Fibroblast of pulmonary artery (primary cell): ENCODE data around the gene CDT1.

Source experiments
- DNase-seq: peaks from one replicate; pipeline ENCODE4 v3.0.0-alpha.2; 2010; ENCODE audit warnings: low read depth
- H3K4me3 ChIP-seq: replicated peaks from 2 replicates; pipeline ENCODE4 v1.5.1; 2011; ENCODE audit warnings: low read depth, mild to moderate bottlenecking, control low read depth, low read length, moderate library complexity
- TF ChIP-seq, protein P1 (sequence below): IDR thresholded peaks from 2 replicates; pipeline ENCODE4 v1.5.1; 2011; ENCODE audit warnings: mild to moderate bottlenecking, control low read depth, low read length, inconsistent platforms; ENCODE audit errors: missing control alignments

The CDT1 gene

DNA sequence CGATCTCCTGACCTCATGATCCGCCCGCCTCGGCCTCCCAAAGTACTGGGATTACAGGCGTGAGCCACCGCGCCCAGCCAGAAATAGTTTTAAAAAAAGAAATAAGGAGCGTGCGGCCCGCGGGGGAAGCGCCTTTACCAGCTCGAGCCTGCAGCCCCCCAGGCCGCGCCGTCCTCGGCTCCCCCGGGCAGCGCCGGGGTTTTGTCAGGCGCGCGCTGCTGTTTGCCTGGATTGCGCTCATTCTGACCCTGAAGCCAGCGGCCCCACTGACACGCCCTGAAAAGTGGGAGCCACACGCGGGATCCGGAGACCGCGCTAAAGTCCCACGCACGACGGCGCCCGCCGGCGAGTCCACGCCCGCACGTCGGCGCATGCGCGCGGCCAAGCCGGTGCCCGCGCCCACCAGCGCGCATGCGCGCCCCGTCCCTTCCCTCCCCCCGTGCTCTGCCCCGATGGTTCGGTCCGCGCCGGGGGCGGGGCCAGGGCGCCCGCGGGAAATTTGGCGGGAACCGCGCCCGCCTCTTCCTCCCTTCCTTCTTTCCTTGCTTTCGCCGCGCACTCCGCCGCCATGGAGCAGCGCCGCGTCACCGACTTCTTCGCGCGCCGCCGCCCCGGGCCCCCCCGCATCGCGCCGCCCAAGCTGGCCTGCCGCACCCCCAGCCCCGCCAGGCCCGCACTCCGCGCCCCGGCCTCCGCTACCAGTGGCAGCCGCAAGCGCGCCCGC, at the start of gene CDT1:
TSS of gene CDT1 (plus strand) at position 526 of the 724 bp plus-strand sequence. CDS start at position 569, 43 bp downstream.
- peak; percentile 77 for DNase-seq
- TF ChIP-seq, protein P1, sequence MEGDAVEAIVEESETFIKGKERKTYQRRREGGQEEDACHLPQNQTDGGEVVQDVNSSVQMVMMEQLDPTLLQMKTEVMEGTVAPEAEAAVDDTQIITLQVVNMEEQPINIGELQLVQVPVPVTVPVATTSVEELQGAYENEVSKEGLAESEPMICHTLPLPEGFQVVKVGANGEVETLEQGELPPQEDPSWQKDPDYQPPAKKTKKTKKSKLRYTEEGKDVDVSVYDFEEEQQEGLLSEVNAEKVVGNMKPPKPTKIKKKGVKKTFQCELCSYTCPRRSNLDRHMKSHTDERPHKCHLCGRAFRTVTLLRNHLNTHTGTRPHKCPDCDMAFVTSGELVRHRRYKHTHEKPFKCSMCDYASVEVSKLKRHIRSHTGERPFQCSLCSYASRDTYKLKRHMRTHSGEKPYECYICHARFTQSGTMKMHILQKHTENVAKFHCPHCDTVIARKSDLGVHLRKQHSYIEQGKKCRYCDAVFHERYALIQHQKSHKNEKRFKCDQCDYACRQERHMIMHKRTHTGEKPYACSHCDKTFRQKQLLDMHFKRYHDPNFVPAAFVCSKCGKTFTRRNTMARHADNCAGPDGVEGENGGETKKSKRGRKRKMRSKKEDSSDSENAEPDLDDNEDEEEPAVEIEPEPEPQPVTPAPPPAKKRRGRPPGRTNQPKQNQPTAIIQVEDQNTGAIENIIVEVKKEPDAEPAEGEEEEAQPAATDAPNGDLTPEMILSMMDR, result no peak
- H3K4me3 ChIP-seq, result peak within 1 kb of the TSS; percentile 67

DNA sequence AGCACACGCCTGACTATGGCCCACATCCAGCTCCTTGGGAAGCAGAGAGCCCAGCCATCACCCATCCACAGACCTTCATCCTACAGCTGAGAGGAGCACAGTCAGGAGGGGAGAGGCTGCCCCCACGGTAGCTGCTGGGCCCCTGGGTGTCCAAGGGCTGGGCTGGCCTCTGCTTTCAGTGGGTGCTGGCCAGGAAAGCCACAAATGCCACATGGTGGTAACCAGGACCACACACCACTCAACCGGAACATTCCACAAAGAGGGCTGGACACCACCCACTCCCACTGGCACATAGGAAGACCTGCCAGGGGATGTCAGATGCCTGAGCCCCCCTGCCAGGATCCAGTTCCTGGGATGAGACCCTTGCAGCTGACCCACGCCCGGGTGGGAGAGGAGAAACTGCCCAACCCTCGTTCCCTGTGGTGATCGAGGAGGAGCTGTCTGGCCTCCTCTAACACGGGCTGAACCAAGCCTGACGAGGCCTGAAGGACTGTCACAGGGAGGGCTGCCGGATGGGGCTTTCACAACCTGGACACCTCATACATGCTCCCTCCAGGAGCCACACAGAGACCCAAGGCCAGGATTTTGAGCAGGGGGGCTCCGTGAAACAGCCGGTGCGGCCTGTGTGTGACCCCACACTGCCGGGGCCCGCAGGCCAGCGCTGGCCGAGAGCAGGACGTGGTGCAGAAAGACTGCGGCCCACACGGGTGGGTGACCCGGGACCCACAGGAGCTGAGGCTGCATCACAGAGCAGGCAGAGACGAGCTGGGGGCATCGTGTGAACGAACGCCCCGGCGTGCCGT, 49.3 kb upstream of the CDT1 start:
- TF ChIP-seq, protein P1, result no peak
- no peak for DNase-seq
- no peak overlapping the region for H3K4me3 ChIP-seq

DNA sequence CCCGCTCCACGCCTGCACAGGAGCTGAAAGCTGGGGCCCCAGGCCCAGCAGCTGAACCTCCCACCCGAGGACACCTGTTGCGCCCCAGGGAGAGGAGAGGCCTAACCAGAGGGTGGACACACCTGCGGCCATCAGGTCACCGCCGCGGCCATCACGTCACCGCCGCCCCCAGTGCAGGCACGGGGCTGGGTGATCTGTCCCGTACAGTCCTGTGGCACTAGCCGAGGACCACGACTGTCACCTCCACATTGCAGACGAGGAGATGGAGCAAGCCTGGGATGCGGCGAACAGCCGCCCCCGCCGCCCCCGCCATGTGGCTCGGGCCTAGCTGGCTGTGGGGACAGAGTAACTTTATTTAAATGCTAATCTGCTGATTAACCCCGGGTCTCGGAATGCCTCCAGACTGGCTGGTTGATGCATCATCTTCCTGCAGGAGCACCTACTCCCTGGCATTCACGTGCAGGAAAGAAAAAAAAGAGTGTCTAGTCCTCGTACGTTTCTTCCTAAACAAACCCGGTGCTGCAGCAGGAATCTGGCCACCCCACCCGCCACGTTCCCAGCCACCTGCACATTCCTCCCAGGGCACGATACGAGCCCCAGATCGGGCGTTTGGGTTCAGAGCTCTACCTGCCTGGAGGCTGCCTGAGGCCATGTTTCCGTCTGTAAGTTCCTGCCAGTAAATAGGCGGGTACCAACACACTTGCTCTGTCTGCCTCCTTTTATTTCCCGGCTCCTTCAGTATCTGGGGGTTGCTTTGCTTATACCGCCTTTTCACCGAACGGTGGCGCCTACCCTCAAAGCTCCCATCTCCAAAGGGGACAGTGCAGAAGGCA, 48.5 kb upstream of the CDT1 start:
- TF ChIP-seq, protein P1, result peak; percentile 55
- no peak overlapping the region for H3K4me3 ChIP-seq
- peak; percentile 50 for DNase-seq

DNA sequence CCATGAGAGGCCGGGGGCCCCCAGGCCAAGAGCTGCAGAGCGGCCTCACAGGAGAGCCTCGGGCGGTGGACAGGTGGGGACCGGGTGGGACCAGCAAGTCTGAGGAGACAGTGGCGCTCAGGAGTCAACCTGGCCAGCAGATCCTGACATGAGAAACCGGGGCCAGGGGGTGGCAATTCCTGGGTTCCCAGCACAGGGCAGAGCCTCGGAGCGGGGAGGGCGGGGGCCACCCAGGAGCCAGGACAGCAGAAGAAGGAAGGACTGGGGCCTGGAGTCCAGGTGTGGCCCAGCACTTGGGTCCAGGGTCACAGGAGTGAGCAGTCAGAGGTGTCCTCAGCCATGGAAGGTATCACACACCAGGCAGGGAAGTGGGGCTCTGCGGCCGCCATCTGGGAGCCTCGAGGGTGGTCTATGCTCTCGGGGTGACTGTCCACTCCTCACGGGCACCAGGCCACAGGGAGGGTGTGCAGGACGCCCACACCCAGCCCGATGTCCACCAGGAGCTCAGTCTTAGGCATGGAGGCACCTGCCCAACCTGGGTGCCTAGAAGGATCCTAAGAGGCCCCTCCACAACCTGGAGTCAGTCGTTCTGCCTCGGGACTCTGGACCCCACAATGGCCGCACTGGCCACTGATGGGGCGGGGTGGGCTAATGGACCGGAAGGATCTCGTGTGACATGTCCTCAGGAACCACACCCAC, 47.7 kb upstream of the CDT1 start:
- TF ChIP-seq, protein P1, result no peak
- no peak overlapping the region for H3K4me3 ChIP-seq
- DNase-seq, result no peak

DNA sequence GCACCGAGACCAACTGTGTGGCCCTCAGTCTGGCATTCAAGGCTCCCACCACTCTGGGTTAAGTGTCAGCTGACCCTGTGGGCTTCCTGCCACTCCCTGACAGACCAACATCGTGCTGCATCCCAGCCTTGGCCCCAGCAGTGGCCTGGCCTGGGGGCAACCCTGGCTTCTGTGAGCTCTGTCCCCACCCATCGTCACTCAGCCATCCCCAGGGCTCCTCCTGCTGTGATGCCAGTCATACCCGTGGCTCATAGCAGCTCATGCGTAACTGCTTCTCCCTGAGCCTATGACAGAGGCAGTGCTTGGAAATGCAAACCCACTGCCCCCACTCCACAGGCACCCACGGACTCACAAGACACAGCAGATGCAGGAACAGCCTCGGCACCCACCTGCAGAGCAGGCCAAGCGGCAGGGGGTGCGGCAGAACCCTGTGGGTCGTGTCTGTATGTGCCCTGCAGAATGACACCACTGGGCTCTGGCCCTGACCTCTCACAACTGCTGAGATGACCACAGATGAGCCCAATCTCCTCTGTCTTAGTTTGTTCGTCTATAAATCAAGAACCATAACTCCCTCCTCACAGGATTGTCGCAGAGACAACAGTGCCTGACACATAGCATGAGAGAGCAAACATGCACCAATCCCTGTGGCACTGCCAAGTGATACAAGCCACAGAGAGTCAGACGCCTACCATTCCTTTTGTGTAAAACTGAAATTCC, 45.2 kb upstream of the CDT1 start:
- TF ChIP-seq, protein P1, result no peak
- no peak for DNase-seq
- H3K4me3 ChIP-seq, result no peak overlapping the region

DNA sequence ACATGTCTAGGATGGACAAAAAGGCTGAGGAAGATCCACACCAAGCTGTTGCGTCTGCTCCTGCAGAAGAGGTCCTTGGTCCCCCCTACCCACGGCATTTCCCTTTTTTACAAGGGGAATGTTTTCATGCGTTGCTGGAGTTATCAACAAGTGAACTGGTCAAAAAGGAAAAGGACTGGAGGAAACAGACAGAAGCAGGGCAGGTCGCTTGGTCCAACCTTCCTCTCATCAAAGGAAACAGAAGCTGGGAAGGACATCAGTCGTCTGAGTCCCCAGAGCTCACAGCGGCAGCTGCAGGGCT, 44.7 kb upstream of the CDT1 start:
- TF ChIP-seq, protein P1, result no peak
- DNase-seq, result no peak
- no peak overlapping the region for H3K4me3 ChIP-seq
